A549 treated with AZD9567 at 1 μM for 4 hours (cell line): ENCODE results near the gene CNDP2. TPM values are rescaled to one million over a fixed set of nuclear protein-coding genes. Genes with fewer than 3 reads are reported as not detected.

Experiments used
- total RNA-seq: library from RNA; stranded (reverse); fragments of 200-300 nt; extraction: Qiagen RNA extraction; gene quantifications from 5 replicates; pipeline ENCODE4 v1.2.3, GENCODE V29; 2022; ENCODE audit not compliant: insufficient read depth

The CNDP2 gene
- total RNA-seq = 79.5 to 98.5 TPM (median 80.8 TPM) in 5 replicates

GRCh38 chr18:74495581-74496507 lies at the start of gene CNDP2:
Gene CNDP2 (plus strand): TSS chr18:74496363. CDS start chr18:74499974, 3,611 bp downstream.

GRCh38 chr18:74457043-74457724 lies 39.0 kb upstream of the CNDP2 start, which contains the start of gene DIPK1C:
Gene DIPK1C (minus strand): TSS chr18:74457308. CDS start chr18:74457259, 49 bp downstream.

GRCh38 chr18:74534150-74534969 lies 38.2 kb downstream of the CNDP2 start, which contains the start of gene CNDP1:
Gene CNDP1 (plus strand): TSS chr18:74534500. CDS start chr18:74534668, 168 bp downstream.

Other genes starting within 250 kb of the CNDP2 start
- 85.5 to 128 TPM (median 121 TPM) in 5 replicates for gene CYB5A, start 204.4 kb upstream of the CNDP2 start, total RNA-seq
- not detected in 5 replicates for gene C18orf63, start 180.5 kb upstream of the CNDP2 start, total RNA-seq
- not detected in 5 replicates for gene DIPK1C, start 39.1 kb upstream of the CNDP2 start, total RNA-seq
- 0.03 TPM in 1 of 5 replicates, not detected in the others for gene CNDP1, start 38.1 kb downstream of the CNDP2 start, total RNA-seq
- gene ZNF407, start 101.5 kb downstream of the CNDP2 start, total RNA-seq = 2.3 to 3.2 TPM (median 2.5 TPM) in 5 replicates